Pons (tissue), 1 donor: ENCODE data around the gene DIP2C.

ENCODE experiments used
- DNase-seq: peaks from one replicate; pipeline ENCODE4 v3.0.0-alpha.2; 2016; ENCODE audit warnings: low spot score

Gene DIP2C

GRCh38 chr10:232878-233277 is 456.6 kb downstream of the DIP2C start:
- no peak for DNase-seq

GRCh38 chr10:232061-232460 is 457.4 kb downstream of the DIP2C start:
- DNase-seq = no peak

GRCh38 chr10:230758-231157 is 458.7 kb downstream of the DIP2C start:
- DNase-seq = no peak

- no peak for DNase-seq
Observed at GRCh38 chr10:228366-228765, 461.1 kb downstream of the DIP2C start.

GRCh38 chr10:227014-227413 is 462.5 kb downstream of the DIP2C start:
- DNase-seq = no peak

- DNase-seq = no peak
Observed at GRCh38 chr10:226018-226417, 463.4 kb downstream of the DIP2C start.

- DNase-seq = no peak
Observed at GRCh38 chr10:224571-224970, 464.9 kb downstream of the DIP2C start.
